SIG-M5 treated with dmso at 0.1 percent for 504 hours (cell line): ENCODE measurements around the gene RTCB.
"Not testable (repeated sequence)": the region's sequence is repeated elsewhere in the genome, so short reads cannot be mapped to it uniquely, and the experiment has no call there.

Experiments used
- DNase-seq: peaks from one replicate; lab custom pipeline; 2025; ENCODE audit not compliant: unreplicated experiment; lab: John Stamatoyannopoulos, UW

RTCB gene

GRCh38 chr22:32395107-32395506 is 16.9 kb downstream of the RTCB start:
- no peak for DNase-seq

GRCh38 chr22:32389685-32390084 is 22.4 kb downstream of the RTCB start:
- DNase-seq = peak; percentile 11

GRCh38 chr22:32385681-32386080 is 26.4 kb downstream of the RTCB start:
- no peak for DNase-seq

GRCh38 chr22:32380991-32381390 is 31.1 kb downstream of the RTCB start:
- no peak for DNase-seq

GRCh38 chr22:32378707-32379272 is 33.3 kb downstream of the RTCB start:
- peak; percentile 33 for DNase-seq

GRCh38 chr22:32376681-32377080 is 35.4 kb downstream of the RTCB start:
- DNase-seq = no peak

GRCh38 chr22:32375678-32376450 is 36.2 kb downstream of the RTCB start:
- DNase-seq = no peak

GRCh38 chr22:32364210-32364609 is 47.8 kb downstream of the RTCB start:
- DNase-seq = no peak

- no peak for DNase-seq
Measured at GRCh38 chr22:32361257-32361656, 50.8 kb downstream of the RTCB start.

- not testable (repeated sequence) for DNase-seq
Measured at GRCh38 chr22:32360096-32360495, 52.0 kb downstream of the RTCB start.

- DNase-seq = not testable (repeated sequence)
Measured at GRCh38 chr22:32357567-32357966, 54.5 kb downstream of the RTCB start, which contains the start of gene RFPL3. TSS of gene RFPL3 (plus strand) at chr22:32357867. CDS start at chr22:32358072, 205 bp downstream.

GRCh38 chr22:32355760-32356159 is 56.3 kb downstream of the RTCB start:
- peak; percentile 2 for DNase-seq

- DNase-seq = no peak
Measured at GRCh38 chr22:32354360-32355351, 57.4 kb downstream of the RTCB start.

GRCh38 chr22:32353840-32354239 is 58.2 kb downstream of the RTCB start:
- DNase-seq = no peak

GRCh38 chr22:32353292-32353691 is 58.8 kb downstream of the RTCB start:
- no peak for DNase-seq

GRCh38 chr22:32352681-32353080 is 59.4 kb downstream of the RTCB start:
- DNase-seq = no peak

GRCh38 chr22:32351875-32352274 is 60.2 kb downstream of the RTCB start:
- not testable (repeated sequence) for DNase-seq

- no peak for DNase-seq
Measured at GRCh38 chr22:32348031-32348611, 63.9 kb downstream of the RTCB start.

- no peak for DNase-seq
Measured at GRCh38 chr22:32343941-32344340, 68.1 kb downstream of the RTCB start.

GRCh38 chr22:32342977-32343376 is 69.1 kb downstream of the RTCB start:
- no peak for DNase-seq

- DNase-seq = no peak
Measured at GRCh38 chr22:32341122-32341740, 70.8 kb downstream of the RTCB start.
